Fibroblast of the aortic adventitia (primary cell): ENCODE results near the gene KRT14. TPM values are rescaled to one million over a fixed set of nuclear protein-coding genes. Genes with fewer than 3 reads are reported as not detected.

Experiments used
- DNase-seq: peaks from one replicate; pipeline ENCODE4 v3.0.0-alpha.2; 2010; ENCODE audit warnings: low read depth
- H3K4me3 ChIP-seq: 2 replicates; pipeline ENCODE4 v1.5.1; 2011; ENCODE audit warnings: low read depth, mild to moderate bottlenecking, control low read depth, low read length, moderate library complexity
- total RNA-seq: library from RNA; depleted of rRNA; stranded (reverse); fragments of >200 nt; gene quantifications from 2 replicates; pipeline ENCODE4 v1.2.3, GENCODE V29; 2012; ENCODE audit warnings: low replicate concordance
- TF ChIP-seq, protein P1 (sequence below): IDR thresholded peaks from 2 replicates; pipeline ENCODE4 v1.5.1; 2011; ENCODE audit warnings: mild to moderate bottlenecking, low read length, control low read depth, inconsistent platforms; ENCODE audit not compliant: insufficient read depth

KRT14 gene
- 0.82 and 1.3 TPM in 2 replicates for total RNA-seq

DNA sequence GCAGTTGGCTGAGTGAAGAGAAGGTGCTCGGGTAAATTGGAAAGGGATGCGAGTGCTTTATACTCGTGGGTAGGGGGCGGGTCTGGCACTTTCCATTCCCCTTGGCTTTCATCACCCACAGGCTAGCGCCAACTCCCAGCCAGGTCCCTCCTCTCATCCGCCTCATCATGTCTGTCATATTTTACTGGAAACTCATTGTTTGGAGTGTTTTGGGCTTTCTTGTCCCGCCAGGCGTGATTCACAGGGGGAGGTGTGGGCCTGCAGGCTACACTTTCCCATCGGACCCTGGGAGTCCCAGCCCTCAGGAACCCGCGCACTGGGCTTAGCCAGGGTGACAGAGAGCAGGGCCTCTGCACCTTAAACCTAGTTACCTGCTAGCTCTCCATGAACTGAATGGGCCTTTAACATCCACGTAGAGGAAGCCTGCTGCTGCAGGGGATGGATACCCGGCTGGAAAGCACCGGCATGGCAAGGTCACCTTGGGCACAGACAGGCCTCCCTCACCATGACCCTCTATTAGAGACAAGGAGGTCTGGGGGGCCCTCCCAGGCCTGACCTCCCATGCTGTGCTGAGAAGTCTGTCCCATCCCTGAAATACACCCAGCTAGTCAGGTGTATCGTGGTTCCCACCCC is at the start of gene KRT14:
Gene KRT14, minus strand, starts transcription at position 33 of the 633 bp plus-strand sequence. CDS start 61 bp downstream, outside the sequence.
- no peak for DNase-seq
- TF ChIP-seq, protein P1, sequence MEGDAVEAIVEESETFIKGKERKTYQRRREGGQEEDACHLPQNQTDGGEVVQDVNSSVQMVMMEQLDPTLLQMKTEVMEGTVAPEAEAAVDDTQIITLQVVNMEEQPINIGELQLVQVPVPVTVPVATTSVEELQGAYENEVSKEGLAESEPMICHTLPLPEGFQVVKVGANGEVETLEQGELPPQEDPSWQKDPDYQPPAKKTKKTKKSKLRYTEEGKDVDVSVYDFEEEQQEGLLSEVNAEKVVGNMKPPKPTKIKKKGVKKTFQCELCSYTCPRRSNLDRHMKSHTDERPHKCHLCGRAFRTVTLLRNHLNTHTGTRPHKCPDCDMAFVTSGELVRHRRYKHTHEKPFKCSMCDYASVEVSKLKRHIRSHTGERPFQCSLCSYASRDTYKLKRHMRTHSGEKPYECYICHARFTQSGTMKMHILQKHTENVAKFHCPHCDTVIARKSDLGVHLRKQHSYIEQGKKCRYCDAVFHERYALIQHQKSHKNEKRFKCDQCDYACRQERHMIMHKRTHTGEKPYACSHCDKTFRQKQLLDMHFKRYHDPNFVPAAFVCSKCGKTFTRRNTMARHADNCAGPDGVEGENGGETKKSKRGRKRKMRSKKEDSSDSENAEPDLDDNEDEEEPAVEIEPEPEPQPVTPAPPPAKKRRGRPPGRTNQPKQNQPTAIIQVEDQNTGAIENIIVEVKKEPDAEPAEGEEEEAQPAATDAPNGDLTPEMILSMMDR = no peak
- H3K4me3 ChIP-seq = no peak within 1 kb of the TSS

DNA sequence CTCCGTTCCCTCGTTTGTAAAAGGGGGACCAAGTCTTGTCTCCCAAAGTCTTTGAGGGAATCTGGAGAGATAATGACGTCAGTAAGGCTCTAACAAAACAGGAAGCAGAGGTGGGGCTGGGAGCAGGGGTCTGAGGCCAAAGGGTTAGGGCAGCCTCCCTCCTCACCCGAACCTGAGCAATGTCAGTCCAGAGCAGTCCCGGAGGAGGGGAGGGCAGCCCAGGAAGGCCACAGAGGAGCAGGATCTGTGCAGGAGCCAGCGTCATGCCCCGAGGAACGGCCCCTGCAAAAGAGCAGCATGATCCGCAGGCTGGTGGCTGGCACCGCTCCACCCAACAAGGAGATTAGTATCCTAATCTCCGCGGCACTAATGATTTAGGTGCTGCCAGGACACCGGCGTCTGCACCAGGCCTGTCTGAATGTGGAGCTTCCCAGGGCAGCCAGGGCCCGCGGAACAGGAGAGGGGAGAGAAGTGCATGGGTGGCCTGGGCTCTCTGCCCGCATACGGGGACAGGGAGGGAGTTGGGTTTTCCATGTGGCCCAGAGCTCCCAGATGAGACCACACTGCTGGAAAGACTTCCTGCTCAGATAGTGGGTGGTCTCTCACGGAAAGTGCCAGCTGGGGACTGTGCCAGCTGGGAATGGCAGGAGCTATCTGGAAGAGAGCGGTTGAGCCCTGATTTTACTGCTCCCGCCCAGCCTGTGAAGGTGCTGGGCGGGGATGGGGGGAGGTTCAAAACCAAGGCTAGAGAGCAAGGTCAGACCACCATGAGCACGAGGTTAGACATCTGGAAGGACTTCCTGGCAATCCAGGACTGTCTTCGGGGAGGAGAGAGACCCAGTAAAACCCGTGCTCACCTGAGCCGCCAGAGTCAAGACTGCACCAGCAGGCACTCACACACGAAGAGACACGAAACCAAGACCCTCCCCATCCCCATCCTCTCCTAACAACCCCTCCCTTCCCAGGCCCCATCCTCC is 48.7 kb upstream of the KRT14 start:
- TF ChIP-seq, protein P1 = no peak
- no peak for DNase-seq

DNA sequence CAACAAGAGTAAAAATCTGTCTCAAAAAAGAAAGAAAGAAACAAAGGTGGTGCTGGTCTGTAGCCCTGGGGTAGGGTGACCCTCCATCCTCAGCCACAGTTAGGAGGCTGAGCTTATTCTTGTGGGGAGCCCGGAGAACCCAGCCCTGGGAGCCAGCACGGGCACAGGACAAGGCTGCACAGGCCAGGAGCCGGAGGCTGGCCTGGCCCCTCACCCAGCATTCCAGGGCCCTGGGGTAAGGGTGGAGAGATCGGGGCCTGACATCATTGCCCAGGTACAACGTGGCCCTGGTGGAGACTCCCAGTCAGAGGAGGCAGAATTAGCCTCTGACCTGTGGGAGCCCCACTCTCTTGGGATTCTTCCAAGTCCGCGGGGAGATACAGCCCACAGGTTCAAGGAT is 47.9 kb upstream of the KRT14 start:
- H3K4me3 ChIP-seq = no peak overlapping the region
- no peak for DNase-seq

More for the DNA sequence above, 48.7 kb upstream of the KRT14 start:
- H3K4me3 ChIP-seq = no peak overlapping the region

DNA sequence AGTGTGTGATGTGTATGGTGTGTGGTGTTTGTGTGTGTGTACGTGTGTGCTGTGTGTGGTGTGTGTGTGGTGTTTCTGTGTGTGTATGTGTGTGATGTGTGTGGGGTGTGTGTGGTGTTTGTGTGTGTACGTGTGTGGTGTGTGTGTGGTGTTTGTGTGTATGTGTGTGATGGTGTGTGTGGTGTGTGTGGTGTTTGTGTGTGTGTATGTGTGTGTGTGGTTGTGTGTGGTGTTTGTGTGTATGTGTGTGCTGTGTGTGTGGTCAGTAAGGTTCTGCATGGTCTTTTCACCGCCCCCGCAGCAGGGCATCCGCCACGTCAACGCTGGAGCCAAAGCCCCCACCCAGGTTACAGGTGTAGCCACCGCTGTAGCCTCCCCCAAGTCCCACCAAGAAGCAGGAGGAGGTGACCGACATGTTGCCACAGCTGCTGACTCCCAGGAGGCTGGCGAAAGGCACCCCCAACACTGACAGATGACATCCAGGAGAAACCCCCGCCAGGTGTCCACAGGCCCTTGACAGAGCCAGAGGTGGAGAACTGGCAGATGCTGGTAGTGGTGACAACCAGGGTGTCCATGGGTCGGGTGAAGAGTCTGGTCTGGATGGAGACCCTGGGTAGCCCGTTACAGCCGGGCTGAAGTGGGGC is 47.0 kb upstream of the KRT14 start:
- TF ChIP-seq, protein P1 = no peak
- no peak for DNase-seq

More for the DNA sequence above, 47.9 kb upstream of the KRT14 start:
- TF ChIP-seq, protein P1 = no peak

DNA sequence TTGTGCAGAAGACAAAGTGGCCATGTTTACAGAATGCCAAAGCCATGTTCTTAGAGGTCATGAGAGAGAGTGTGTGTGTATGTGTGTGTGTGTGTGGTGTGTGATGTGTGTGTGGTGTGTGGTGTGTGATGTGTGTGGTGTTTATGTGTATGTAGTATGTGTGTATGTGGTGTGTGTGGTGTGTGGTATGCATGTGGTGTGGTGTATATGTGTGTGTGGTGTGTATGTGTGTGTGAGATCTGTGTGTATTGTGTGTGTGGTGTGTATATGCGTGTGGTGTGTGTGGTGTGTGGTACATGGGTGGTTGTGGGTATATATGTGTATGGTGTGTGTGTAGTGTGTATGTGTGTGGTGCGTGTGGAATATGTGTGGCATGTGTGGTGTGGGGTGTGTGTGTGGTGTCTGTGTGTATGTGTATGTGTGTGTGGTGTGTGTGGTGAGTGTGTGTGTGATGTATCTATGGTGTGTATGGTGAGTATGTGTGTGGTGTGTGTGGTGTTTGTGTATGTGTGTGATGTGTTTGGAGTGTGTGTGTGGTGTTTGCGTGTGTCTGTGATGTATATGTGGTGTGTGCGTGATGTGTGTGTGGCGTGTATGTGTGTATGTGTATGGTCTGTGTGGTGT is 45.9 kb upstream of the KRT14 start:
- DNase-seq = no peak
- TF ChIP-seq, protein P1 = no peak

More for the DNA sequence above, 47.0 kb upstream of the KRT14 start:
- H3K4me3 ChIP-seq = no peak overlapping the region

DNA sequence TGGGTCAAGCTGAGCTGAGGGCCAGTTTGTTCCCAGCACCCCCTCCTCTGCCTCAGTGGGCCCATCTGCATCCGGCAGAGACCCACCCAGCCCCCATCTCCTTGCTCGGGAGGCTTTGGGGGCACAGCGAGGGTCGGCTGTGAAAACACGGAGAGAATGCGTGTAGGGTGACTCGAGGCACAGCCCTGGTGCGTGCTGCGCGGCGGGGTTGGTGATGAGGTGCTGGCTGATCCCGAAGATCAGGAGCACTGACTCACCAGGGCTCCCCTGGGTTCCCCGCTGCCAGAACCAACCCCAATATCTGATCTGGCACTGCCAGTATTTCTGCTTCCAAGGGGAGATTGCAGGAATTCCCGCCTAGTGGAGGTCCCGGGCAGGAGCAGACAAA is 45.2 kb upstream of the KRT14 start:
- H3K4me3 ChIP-seq = no peak overlapping the region
- DNase-seq = no peak
- TF ChIP-seq, protein P1 = no peak

More for the DNA sequence above, 45.9 kb upstream of the KRT14 start:
- no peak overlapping the region for H3K4me3 ChIP-seq
